Kidney (tissue), 14 donors: ENCODE data around the gene LGALS7B. TPM values are rescaled to one million over a fixed set of nuclear protein-coding genes. Genes with fewer than 3 reads are reported as not detected.
A peak's percentile ranks its signal among the peaks of the same experiment; 100 is the strongest.
"Not testable (repeated sequence)": the region's sequence is repeated elsewhere in the genome, so short reads cannot be mapped to it uniquely, and the experiment has no call there.

ENCODE experiments used
- DNase-seq, 5 donors: peaks; one replicate each; pipeline ENCODE4 v3.0.0-alpha.2; 2013 to 2020
- FAIRE-seq: peaks from 2 replicates; lab custom pipeline; 2012; peaks lifted over from hg19 to GRCh38; lab: Jason Lieb, UNC
- H3K27ac ChIP-seq, 2 donors: one replicate each; pipeline ENCODE4 v1.7.0; 2013; ENCODE audit warnings: low read depth in 2 of 2, low read length in 2 of 2, inconsistent platforms in 1 of 2
- H3K27me3 ChIP-seq: one replicate; pipeline ENCODE4 v1.7.1; 2013; ENCODE audit warnings: low read length, inconsistent platforms; ENCODE audit not compliant: control insufficient read depth, insufficient read depth
- H3K36me3 ChIP-seq, 3 donors: one replicate each; pipeline versions ENCODE4 v1.7.0 to v1.7.1; 2013; ENCODE audit warnings: low read length in 3 of 3, control low read depth in 1 of 3, inconsistent platforms in 1 of 3; ENCODE audit not compliant: insufficient read depth in 3 of 3, control insufficient read depth in 2 of 3
- H3K4me1 ChIP-seq, 3 donors: one replicate each; pipeline versions ENCODE4 v1.7.0 to v1.7.1; 2013; ENCODE audit warnings: low read length in 3 of 3, inconsistent platforms in 1 of 3, low read depth in 1 of 3; ENCODE audit not compliant: control insufficient read depth in 2 of 3, insufficient read depth in 2 of 3
- H3K4me3 ChIP-seq, 3 donors: one replicate each; pipeline versions ENCODE4 v1.7.0 to v1.8.1; 2013; ENCODE audit warnings: low read length in 3 of 3, control low read depth in 1 of 3, inconsistent platforms in 1 of 3
- H3K9ac ChIP-seq, 3 donors: one replicate each; pipeline versions ENCODE4 v1.7.0 to v1.7.1; 2013; ENCODE audit warnings: low read length in 3 of 3, control low read depth in 1 of 3, inconsistent platforms in 1 of 3
- H3K9me3 ChIP-seq, 3 donors: one replicate each; pipeline versions ENCODE4 v1.7.0 to v1.7.1; 2013; ENCODE audit warnings: low read length in 3 of 3, control low read depth in 1 of 3, inconsistent platforms in 1 of 3; ENCODE audit not compliant: control insufficient read depth in 2 of 3, insufficient read depth in 1 of 3
- CTCF ChIP-seq: IDR thresholded peaks from 3 replicates; pipeline ENCODE4 v1.5.1; 2012; ENCODE audit warnings: mild to moderate bottlenecking, moderate library complexity, borderline replicate concordance; ENCODE audit not compliant: insufficient read depth; ENCODE audit errors: extremely low read depth
- intact Hi-C: fragments of 100-400 bp; cut with DNase I; formaldehyde crosslinking; loops from one replicate; pipeline ENCODE4 v1.11.1; 2022
- polyA plus RNA-seq: library from polyadenylated mRNA; stranded (reverse); fragments of 350-450 nt; fragmentation: Illumina TruSeq; extraction: RNeasy Lipid Tissue Mini Kit (QIAGEN cat#74804); gene quantifications from one replicate; pipeline ENCODE4 v1.2.3, GENCODE V29; 2014; ENCODE audit warnings: low read depth, low replicate concordance; ENCODE audit not compliant: insufficient read depth
- total RNA-seq: library from RNA; stranded (reverse); fragmentation: NEBNext Ultra II Directional; extraction: Animal tissue kit (Norgen Biotek cat#: 25700); gene quantifications from one replicate; pipeline ENCODE4 v1.2.1, GENCODE V29; 2021
- donor health status: control.
- donor health status: control.
- donor health status: control.
- donor health status: control.
- donor health status: control.
- donor health status: DM: yes; HTN: yes; CAD: no.
- donor health status: Normal renal cell carcinoma (clear cell type).

The LGALS7B gene
- total and polyA plus RNA-seq, 2 donors from 2014 or later: 3.7 TPM; not detected in 1

DNA sequence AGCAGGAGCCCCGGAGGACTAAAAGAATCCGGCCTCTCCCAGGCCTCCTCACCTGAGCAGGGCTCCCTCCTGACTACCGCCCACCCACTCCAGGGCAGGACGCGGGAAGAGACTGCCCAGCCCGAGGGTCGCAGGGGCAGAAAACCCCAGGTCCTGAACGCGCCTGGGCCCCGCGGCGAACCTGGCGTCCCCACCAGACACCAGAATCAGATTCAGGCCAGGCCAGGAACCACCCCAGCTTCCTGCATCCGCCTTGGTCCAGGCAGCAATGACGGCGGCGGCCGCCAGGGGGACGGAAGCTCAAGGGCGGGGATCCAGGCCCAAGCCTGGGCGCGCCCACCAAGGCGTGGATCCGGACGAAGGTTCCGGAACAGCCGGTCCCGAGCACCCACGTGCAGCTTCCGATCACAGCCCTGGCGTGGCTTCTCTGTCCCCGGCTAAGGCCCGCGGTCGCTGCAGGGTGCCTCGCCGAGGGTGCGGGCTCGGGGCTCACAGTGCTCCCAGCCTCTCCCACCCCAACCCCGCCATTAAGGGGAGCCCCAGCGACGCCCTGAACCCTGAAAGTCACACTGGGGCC, 19.3 kb upstream of the LGALS7B start:
- intact Hi-C loops: loop anchor here (10.0 kb wide), 1 partner anchor 55 kb away; no protein-coding TSS in a partner anchor
- Histone ChIP-seq H3K27me3 (no peaks in the 10 kb centered on the region), H3K4me3 (no peak overlapping the region), H3K36me3 (no peaks in the 10 kb centered on the region), H3K27ac (peak overlapping the region in 1 of 2 donors; percentile 47), H3K4me1 (peaks cover 0 to 2% (median 0%) of the 10 kb centered on the region in 3 donors), H3K9me3 (no peaks in the 10 kb centered on the region), H3K9ac (peak overlapping the region in 1 of 3 donors; percentile 48)
- peak; percentile 76 for TF ChIP-seq CTCF
- no peak for FAIRE-seq
- DNase-seq: peak; percentile 74 to 97 (median 91)

GRCh38 chr19:38770228-38770948, 18.6 kb upstream of the LGALS7B start:
- not testable (repeated sequence) for FAIRE-seq, H3K9me3 ChIP-seq, H3K27me3 ChIP-seq, H3K36me3 ChIP-seq, H3K9ac ChIP-seq, H3K4me3 ChIP-seq, H3K27ac ChIP-seq, DNase-seq, H3K4me1 ChIP-seq
- intact Hi-C loops: loop anchor here (10.0 kb wide), 1 partner anchor 54 kb away; no protein-coding TSS in a partner anchor

DNA sequence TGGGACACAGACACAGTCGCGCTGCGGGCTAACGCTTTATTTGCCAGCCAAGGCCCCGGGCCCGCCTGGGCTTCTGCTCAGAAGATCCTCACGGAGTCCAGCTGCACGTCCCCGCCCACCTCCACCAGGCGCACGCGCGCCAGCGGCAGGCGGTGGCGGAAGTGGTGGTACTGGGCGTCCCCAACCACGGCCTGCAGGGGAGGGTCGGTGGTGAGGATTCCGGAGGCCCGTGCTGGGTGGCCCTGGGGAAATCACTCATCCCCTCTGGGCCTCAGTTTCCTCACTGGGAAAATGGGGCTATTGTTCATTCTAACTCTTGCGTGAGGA, 18.1 kb upstream of the LGALS7B start:
- not testable (repeated sequence) for H3K9ac ChIP-seq, H3K4me1 ChIP-seq, FAIRE-seq, H3K27me3 ChIP-seq, DNase-seq, H3K36me3 ChIP-seq, H3K9me3 ChIP-seq, H3K4me3 ChIP-seq, H3K27ac ChIP-seq
- intact Hi-C loops: loop anchor here (10.0 kb wide), 1 partner anchor 54 kb away; no protein-coding TSS in a partner anchor

- not testable (repeated sequence) for H3K4me1 ChIP-seq, FAIRE-seq, H3K9me3 ChIP-seq, H3K36me3 ChIP-seq, DNase-seq, H3K27ac ChIP-seq, H3K27me3 ChIP-seq, H3K9ac ChIP-seq, H3K4me3 ChIP-seq
- intact Hi-C loops: loop anchor here (10.0 kb wide), 1 partner anchor 53 kb away; no protein-coding TSS in a partner anchor
Observed at GRCh38 chr19:38771569-38771968, 17.4 kb upstream of the LGALS7B start.
